KMS-11 (cell line): Measurements from ENCODE around the gene ADAM12.

Experiments
- H2AFZ ChIP-seq: fragments of 200-600 bp; sonication (generic); 2 replicates; pipeline ENCODE4 v1.6.1; 2016; ENCODE audit warnings: antibody characterized with exemption, mixed run types, low read depth
- H3K27ac ChIP-seq: fragments of 200-600 bp; sonication (generic); 2 replicates; pipeline ENCODE4 v1.6.1; 2016; ENCODE audit warnings: mild to moderate bottlenecking, mixed run types
- H3K27me3 ChIP-seq: fragments of 200-600 bp; sonication (generic); 2 replicates; pipeline ENCODE4 v1.6.1; 2017; ENCODE audit warnings: mild to moderate bottlenecking, low read depth, mixed run types, moderate library complexity; ENCODE audit not compliant: insufficient read depth
- H3K36me3 ChIP-seq: fragments of 200-600 bp; sonication (generic); 2 replicates; pipeline ENCODE4 v1.6.1; 2017; ENCODE audit warnings: mild to moderate bottlenecking, mixed run types; ENCODE audit not compliant: insufficient read depth
- H3K4me1 ChIP-seq: fragments of 200-600 bp; sonication (generic); 2 replicates; pipeline ENCODE4 v1.6.1; 2016; ENCODE audit warnings: mild to moderate bottlenecking, low read depth, mixed run types; ENCODE audit not compliant: poor library complexity, severe bottlenecking
- H3K4me2 ChIP-seq: fragments of 200-600 bp; sonication (generic); 2 replicates; pipeline ENCODE4 v1.7.0; 2016; ENCODE audit warnings: mild to moderate bottlenecking, mixed run types
- H3K4me3 ChIP-seq: fragments of 200-600 bp; sonication (generic); IDR thresholded peaks from 2 replicates; pipeline ENCODE4 v1.6.1; 2017; ENCODE audit warnings: low read depth, low read length, mixed read lengths; ENCODE audit not compliant: insufficient read depth
- H3K79me2 ChIP-seq: fragments of 200-600 bp; sonication (generic); 2 replicates; pipeline ENCODE4 v1.6.1; 2016; ENCODE audit warnings: low read depth, mixed run types; ENCODE audit not compliant: insufficient read depth
- H3K9ac ChIP-seq: fragments of 200-600 bp; sonication (generic); 2 replicates; pipeline ENCODE4 v1.6.1; 2016; ENCODE audit warnings: mild to moderate bottlenecking, mixed run types
- H4K20me1 ChIP-seq: fragments of 200-600 bp; sonication (generic); 2 replicates; pipeline ENCODE4 v1.6.1; 2016; ENCODE audit warnings: mild to moderate bottlenecking, mixed run types; ENCODE audit not compliant: insufficient read depth
- TF ChIP-seq, protein P1 (sequence below): fragments of 200-600 bp; sonication (generic); conservative IDR thresholded peaks from 2 replicates; pipeline ENCODE4 v1.6.1; 2017; ENCODE audit warnings: low read depth, mild to moderate bottlenecking, antibody characterized with exemption, low read length, moderate library complexity, mixed read lengths

The ADAM12 gene

DNA sequence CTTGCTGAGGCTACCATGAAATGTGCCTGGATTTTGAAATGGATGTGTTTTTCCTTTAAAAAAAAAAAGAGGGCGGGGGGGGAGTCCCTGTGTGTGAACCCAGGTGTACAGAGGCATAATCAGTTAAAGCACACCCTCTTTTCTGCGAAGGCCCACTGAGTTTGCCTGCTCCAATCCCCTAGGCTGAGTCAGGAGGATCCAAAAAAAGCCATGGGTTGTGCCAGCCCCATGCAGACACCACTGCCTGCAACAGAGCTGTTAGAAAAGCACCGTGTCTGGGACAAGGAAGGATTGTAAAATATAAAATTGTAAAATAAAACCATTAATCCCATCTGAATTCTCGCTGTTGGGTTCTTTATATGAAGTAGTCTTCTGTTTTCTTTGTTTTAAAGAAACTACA, 217.9 kb downstream of the ADAM12 start:
- Histone ChIP-seq H3K79me2 (no peaks in the 10 kb centered on the region), H3K9ac (no peak overlapping the region), H3K4me2 (no peak overlapping the region), H3K4me1 (no peaks in the 10 kb centered on the region), H3K4me3 (no peak overlapping the region), H3K36me3 (no peaks in the 10 kb centered on the region), H3K27ac (no peak overlapping the region), H3K27me3 (no peaks in the 10 kb centered on the region), H2AFZ (no peak overlapping the region), H4K20me1 (no peaks in the 10 kb centered on the region)
- TF ChIP-seq, protein P1, sequence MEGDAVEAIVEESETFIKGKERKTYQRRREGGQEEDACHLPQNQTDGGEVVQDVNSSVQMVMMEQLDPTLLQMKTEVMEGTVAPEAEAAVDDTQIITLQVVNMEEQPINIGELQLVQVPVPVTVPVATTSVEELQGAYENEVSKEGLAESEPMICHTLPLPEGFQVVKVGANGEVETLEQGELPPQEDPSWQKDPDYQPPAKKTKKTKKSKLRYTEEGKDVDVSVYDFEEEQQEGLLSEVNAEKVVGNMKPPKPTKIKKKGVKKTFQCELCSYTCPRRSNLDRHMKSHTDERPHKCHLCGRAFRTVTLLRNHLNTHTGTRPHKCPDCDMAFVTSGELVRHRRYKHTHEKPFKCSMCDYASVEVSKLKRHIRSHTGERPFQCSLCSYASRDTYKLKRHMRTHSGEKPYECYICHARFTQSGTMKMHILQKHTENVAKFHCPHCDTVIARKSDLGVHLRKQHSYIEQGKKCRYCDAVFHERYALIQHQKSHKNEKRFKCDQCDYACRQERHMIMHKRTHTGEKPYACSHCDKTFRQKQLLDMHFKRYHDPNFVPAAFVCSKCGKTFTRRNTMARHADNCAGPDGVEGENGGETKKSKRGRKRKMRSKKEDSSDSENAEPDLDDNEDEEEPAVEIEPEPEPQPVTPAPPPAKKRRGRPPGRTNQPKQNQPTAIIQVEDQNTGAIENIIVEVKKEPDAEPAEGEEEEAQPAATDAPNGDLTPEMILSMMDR, result no peak

DNA sequence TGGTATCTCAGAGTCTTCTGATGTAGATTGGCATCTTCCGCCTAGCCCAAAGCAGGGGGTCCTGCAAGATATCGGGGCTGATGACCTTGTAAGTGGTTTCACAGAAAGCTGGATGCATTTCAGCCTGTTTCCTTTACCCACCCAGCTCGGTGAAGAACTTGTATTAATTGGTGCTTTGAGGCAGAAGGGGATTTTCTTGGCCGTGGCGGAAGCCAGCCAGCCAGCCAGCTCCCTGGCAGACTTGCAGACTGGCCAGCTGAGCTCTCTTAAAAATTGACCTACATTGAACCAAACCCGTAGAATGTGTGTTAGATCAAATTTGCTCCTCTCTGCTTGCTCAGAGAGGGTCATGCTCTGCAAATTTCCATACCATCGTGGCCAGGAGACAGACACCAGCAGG, 218.4 kb downstream of the ADAM12 start:
- H3K4me3 ChIP-seq, result no peak overlapping the region

DNA sequence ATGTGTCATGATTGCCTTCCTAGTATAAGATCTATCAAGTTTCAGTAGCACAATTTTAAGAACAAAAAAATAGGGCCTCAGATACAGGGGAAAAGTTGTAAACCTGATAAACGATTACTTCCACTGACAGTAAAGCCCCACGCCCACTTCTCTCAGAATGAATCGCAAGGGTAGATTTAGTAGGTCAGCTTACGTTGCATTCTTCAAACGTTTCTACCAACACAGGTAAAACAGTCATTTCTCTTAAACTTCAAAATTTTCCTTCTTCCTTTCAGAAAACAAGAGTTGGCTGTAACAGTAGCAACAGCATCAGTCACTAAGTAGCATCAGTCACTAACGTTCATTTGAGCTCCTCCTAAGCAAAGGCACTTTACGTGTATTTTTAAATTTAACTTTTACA, 221.5 kb downstream of the ADAM12 start:
- H3K79me2 ChIP-seq, result no peaks in the 10 kb centered on the region
- no peak overlapping the region for H3K4me2 ChIP-seq
- TF ChIP-seq, protein P1, result no peak

More for the DNA sequence above, 218.4 kb downstream of the ADAM12 start:
- Histone ChIP-seq H3K27ac (no peak overlapping the region), H3K79me2 (no peaks in the 10 kb centered on the region), H3K27me3 (no peaks in the 10 kb centered on the region), H2AFZ (no peak overlapping the region), H4K20me1 (no peaks in the 10 kb centered on the region), H3K4me1 (no peaks in the 10 kb centered on the region), H3K9ac (no peak overlapping the region), H3K36me3 (no peaks in the 10 kb centered on the region), H3K4me2 (no peak overlapping the region)
- TF ChIP-seq, protein P1, result no peak

DNA sequence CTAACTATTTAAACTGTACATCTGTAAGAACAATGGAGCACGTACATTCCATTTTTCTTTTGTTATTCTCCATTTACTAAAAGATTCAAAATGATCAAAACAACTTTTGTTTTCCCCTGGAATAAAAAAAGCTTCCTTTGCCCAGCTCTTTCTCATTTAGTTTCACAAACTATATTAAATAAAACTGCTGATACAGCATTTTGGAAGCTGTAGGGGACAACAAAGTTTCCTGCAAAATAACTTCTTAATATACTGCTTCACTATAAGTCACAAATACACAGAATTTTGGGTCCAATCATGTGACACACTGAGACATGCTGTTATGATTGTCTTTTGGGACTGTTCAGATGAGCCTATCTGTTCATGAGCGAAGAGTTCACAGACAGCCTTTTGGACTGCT, 222.4 kb downstream of the ADAM12 start:
- no peaks in the 10 kb centered on the region for H3K4me1 ChIP-seq
- H3K79me2 ChIP-seq, result no peaks in the 10 kb centered on the region
- no peaks in the 10 kb centered on the region for H3K27me3 ChIP-seq

More for the DNA sequence above, 221.5 kb downstream of the ADAM12 start:
- no peak overlapping the region for H3K4me3 ChIP-seq
- no peak overlapping the region for H2AFZ ChIP-seq
- H3K9ac ChIP-seq, result no peak overlapping the region
- no peaks in the 10 kb centered on the region for H3K36me3 ChIP-seq
- H4K20me1 ChIP-seq, result no peaks in the 10 kb centered on the region
- H3K4me1 ChIP-seq, result no peaks in the 10 kb centered on the region
- H3K27me3 ChIP-seq, result no peaks in the 10 kb centered on the region
- no peak overlapping the region for H3K27ac ChIP-seq

More for the DNA sequence above, 222.4 kb downstream of the ADAM12 start:
- Histone ChIP-seq H2AFZ (no peak overlapping the region), H4K20me1 (no peaks in the 10 kb centered on the region), H3K27ac (no peak overlapping the region), H3K4me2 (no peak overlapping the region), H3K36me3 (no peaks in the 10 kb centered on the region), H3K4me3 (no peak overlapping the region), H3K9ac (no peak overlapping the region)
- TF ChIP-seq, protein P1, result no peak
